ELR (cell line): ENCODE measurements around the gene CNGB1.

Experiments
- DNase-seq: peaks from one replicate; pipeline ENCODE4 v3.0.0-alpha.2; 2015; ENCODE audit warnings: low read depth

Gene CNGB1

GRCh38 chr16:57970970-57971369 is at the start of gene CNGB1:
Gene CNGB1 (minus strand): TSS chr16:57971128. CDS start chr16:57967286, 3,842 bp downstream.
- DNase-seq, result no peak

GRCh38 chr16:58019866-58020538 is 49.1 kb upstream of the CNGB1 start:
- no peak for DNase-seq

GRCh38 chr16:58018803-58019202 is 47.9 kb upstream of the CNGB1 start:
- no peak for DNase-seq

- no peak for DNase-seq
These were observed 46.0 kb upstream of the CNGB1 start for GRCh38 chr16:58016840-58017446.

GRCh38 chr16:58013201-58013956 is 42.5 kb upstream of the CNGB1 start:
- DNase-seq, result no peak

- DNase-seq, result no peak
These were observed 41.6 kb upstream of the CNGB1 start for GRCh38 chr16:58012481-58012880.

- peak; percentile 94 for DNase-seq
These were observed 40.7 kb upstream of the CNGB1 start for GRCh38 chr16:58011652-58012051.

GRCh38 chr16:58010886-58011285 is 40.0 kb upstream of the CNGB1 start:
- DNase-seq, result peak; percentile 54

- no peak for DNase-seq
These were observed 39.0 kb upstream of the CNGB1 start for GRCh38 chr16:58009856-58010416.

GRCh38 chr16:58004736-58005135 is 33.8 kb upstream of the CNGB1 start:
- DNase-seq, result peak; percentile 51

GRCh38 chr16:58002936-58003335 is 32.0 kb upstream of the CNGB1 start:
- no peak for DNase-seq

- DNase-seq, result no peak
These were observed 31.5 kb upstream of the CNGB1 start for GRCh38 chr16:58002416-58002800.

- DNase-seq, result no peak
These were observed 31.0 kb upstream of the CNGB1 start for GRCh38 chr16:58001781-58002415.

GRCh38 chr16:58000706-58001676 is 30.1 kb upstream of the CNGB1 start, which contains the start of gene USB1:
Gene USB1 (plus strand): TSS chr16:58001407. CDS start chr16:58001484, 77 bp downstream.
- peak; percentile 91 for DNase-seq

- DNase-seq, result peak; percentile 45
These were observed 29.2 kb upstream of the CNGB1 start, which contains the start of gene ZNF319 for GRCh38 chr16:57999971-58000705. Gene ZNF319 (minus strand): TSS chr16:58000672. CDS start chr16:57998265, 2,407 bp downstream.

- DNase-seq, result peak; percentile 63
These were observed 28.5 kb upstream of the CNGB1 start for GRCh38 chr16:57999366-57999970.

GRCh38 chr16:57998992-57999365 is 28.1 kb upstream of the CNGB1 start:
- no peak for DNase-seq

- DNase-seq, result peak; percentile 65
These were observed 27.6 kb upstream of the CNGB1 start for GRCh38 chr16:57998486-57998885.

- DNase-seq, result no peak
These were observed 26.8 kb upstream of the CNGB1 start for GRCh38 chr16:57997528-57998265.
